Right renal cortex interstitium (tissue), 3 donors: ENCODE data around the gene NCOA6. TPM values are rescaled to one million over a fixed set of nuclear protein-coding genes. Genes with fewer than 3 reads are reported as not detected.

Source experiments
- polyA plus RNA-seq, 3 donors: library from polyadenylated mRNA; unstranded; fragments of 120-200 nt; gene quantifications; one replicate each; pipeline ENCODE4 v1.2.1, GENCODE V29; 2013; ENCODE audit not compliant: insufficient read length in 3 of 3

The NCOA6 gene
- polyA plus RNA-seq, 3 donors, result 53.8 to 58.3 (median 54.3) TPM

Other genes starting within 250 kb of the NCOA6 start
- gene PIGU, start 148.6 kb downstream of the NCOA6 start, polyA plus RNA-seq, result 10 to 100 TPM; 46.7 to 51.0 (median 49.6) TPM
- 10 to 100 TPM; 11.3 to 13.2 (median 12.7) TPM for gene TP53INP2, start 121.3 kb downstream of the NCOA6 start, polyA plus RNA-seq
- gene GGT7, start 47.2 kb upstream of the NCOA6 start, polyA plus RNA-seq, result 10 to 100 TPM; 16.6 to 17.4 (median 17.3) TPM
- gene ACSS2, start 51.0 kb upstream of the NCOA6 start, polyA plus RNA-seq, result 10 to 100 TPM; 36.8 to 44.1 (median 40.0) TPM
- 10 to 100 TPM; 54.3 to 61.2 (median 56.5) TPM for gene GSS, start 130.2 kb upstream of the NCOA6 start, polyA plus RNA-seq
- under 1 TPM; 0.65 to 0.90 (median 0.88) TPM for gene MYH7B, start 130.2 kb upstream of the NCOA6 start, polyA plus RNA-seq